SU-DHL-6 (cell line): ENCODE measurements around the gene HNRNPCL1.

Experiments used
- H2AFZ ChIP-seq: fragments of 200-600 bp; sonication (generic); 2 replicates; pipeline ENCODE4 v1.6.1; 2014; ENCODE audit warnings: low read depth, mild to moderate bottlenecking, moderate library complexity, mixed read lengths, antibody characterized with exemption, low read length; ENCODE audit not compliant: severe bottlenecking
- H3F3A ChIP-seq: fragments of 200-600 bp; shearing (Covaris generic); 2 replicates; pipeline ENCODE4 v1.6.0; 2016; ENCODE audit warnings: antibody characterized with exemption, mild to moderate bottlenecking; ENCODE audit not compliant: insufficient read depth
- H3K27ac ChIP-seq: fragments of 200-600 bp; sonication (generic); 2 replicates; pipeline ENCODE4 v1.5.1; 2016; ENCODE audit warnings: low read depth, mild to moderate bottlenecking, low read length, moderate library complexity, mixed read lengths
- H3K27me3 ChIP-seq: fragments of 200-600 bp; sonication (generic), shearing (Covaris generic); 2 replicates; pipeline ENCODE4 v1.6.0; 2014; ENCODE audit warnings: mild to moderate bottlenecking, low read length
- H3K36me3 ChIP-seq: fragments of 200-600 bp; sonication (generic); 2 replicates; pipeline ENCODE4 v1.6.1; 2014; ENCODE audit warnings: mild to moderate bottlenecking, low read length, mixed read lengths
- H3K4me2 ChIP-seq: fragments of 300-600, 200-600 bp; shearing (Covaris generic), sonication (generic); 2 replicates; pipeline ENCODE4 v1.6.0; 2014; ENCODE audit warnings: low read length, low read depth, mild to moderate bottlenecking; ENCODE audit not compliant: poor library complexity, severe bottlenecking
- H3K4me3 ChIP-seq: fragments of 200-600 bp; sonication (generic); 2 replicates; pipeline ENCODE4 v1.5.1; 2014; ENCODE audit warnings: antibody characterized with exemption, low read length, mild to moderate bottlenecking, mixed read lengths; ENCODE audit not compliant: insufficient read depth, poor library complexity, severe bottlenecking
- H3K79me2 ChIP-seq: fragments of 200-600 bp; sonication (generic); 2 replicates; pipeline ENCODE4 v1.6.1; 2014; ENCODE audit warnings: mild to moderate bottlenecking, low read length, moderate library complexity; ENCODE audit not compliant: insufficient read depth
- H3K9ac ChIP-seq: fragments of 200-600 bp; sonication (generic); 2 replicates; pipeline ENCODE4 v1.7.0; 2014; ENCODE audit warnings: mild to moderate bottlenecking, low read length
- H3K9me2 ChIP-seq: fragments of 200-600 bp; sonication (generic); replicated peaks from 2 replicates; pipeline ENCODE4 v1.6.1; 2014; ENCODE audit warnings: low read length; ENCODE audit not compliant: insufficient read depth
- H3K9me3 ChIP-seq: fragments of 200-600 bp; sonication (generic); 2 replicates; pipeline ENCODE4 v1.6.1; 2014; ENCODE audit warnings: low read length, mixed read lengths; ENCODE audit not compliant: insufficient read depth
- H4K20me1 ChIP-seq: fragments of 200-600 bp; sonication (generic); 2 replicates; pipeline ENCODE4 v1.6.1; 2014; ENCODE audit warnings: low read depth, mild to moderate bottlenecking, antibody characterized with exemption, low read length, moderate library complexity, mixed read lengths
- CTCF ChIP-seq: fragments of 200-600 bp; sonication (generic); IDR thresholded peaks from one replicate; pipeline ENCODE4 v1.5.1; 2017; ENCODE audit warnings: antibody characterized with exemption, mild to moderate bottlenecking, low read length, moderate library complexity; ENCODE audit not compliant: insufficient read depth, poor library complexity, severe bottlenecking
- EZH2phosphoT487 ChIP-seq: fragments of 200-600 bp; sonication (generic), shearing (Covaris generic); conservative IDR thresholded peaks from 2 replicates; pipeline ENCODE4 v1.6.1; 2018; ENCODE audit warnings: mild to moderate bottlenecking, antibody characterized with exemption, low read length, moderate library complexity, mixed read lengths

Gene HNRNPCL1

GRCh38 chr1:12798911-12799310 is 49.6 kb downstream of the HNRNPCL1 start:
- H3K27me3 ChIP-seq: no peaks in the 10 kb centered on the region
- no peak overlapping the region for H2AFZ ChIP-seq
- H3K27ac ChIP-seq: no peak overlapping the region
- H4K20me1 ChIP-seq: no peaks in the 10 kb centered on the region
- TF ChIP-seq CTCF (no peak), EZH2phosphoT487 (no peak)
- no peak overlapping the region for H3K9ac ChIP-seq
- no peaks in the 10 kb centered on the region for H3K79me2 ChIP-seq
- H3K36me3 ChIP-seq: no peaks in the 10 kb centered on the region
- H3K4me2 ChIP-seq: no peak overlapping the region
- no peaks in the 10 kb centered on the region for H3K9me2 ChIP-seq
- no peaks in the 10 kb centered on the region for H3F3A ChIP-seq
- H3K9me3 ChIP-seq: no peaks in the 10 kb centered on the region
- H3K4me3 ChIP-seq: no peak overlapping the region
